Measurements from ENCODE around the gene PDE3A.

Gene PDE3A

GRCh38 chr12:20463913-20464524 is 95.7 kb downstream of the PDE3A start:
- no peak for DNase-seq

- no peak for DNase-seq
These were observed 101.0 kb downstream of the PDE3A start for GRCh38 chr12:20469300-20469699.

GRCh38 chr12:20469756-20470155 is 101.4 kb downstream of the PDE3A start:
- DNase-seq = no peak

GRCh38 chr12:20472102-20472782 is 103.9 kb downstream of the PDE3A start:
- no peak for DNase-seq

- DNase-seq = no peak
These were observed 104.8 kb downstream of the PDE3A start for GRCh38 chr12:20473133-20473532.

GRCh38 chr12:20474016-20474415 is 105.7 kb downstream of the PDE3A start:
- no peak for DNase-seq

- DNase-seq = no peak
These were observed 106.1 kb downstream of the PDE3A start for GRCh38 chr12:20474443-20474842.

GRCh38 chr12:20475542-20475941 is 107.2 kb downstream of the PDE3A start:
- DNase-seq = no peak

- no peak for DNase-seq
These were observed 108.2 kb downstream of the PDE3A start for GRCh38 chr12:20476551-20476950.

- DNase-seq = no peak
These were observed 108.9 kb downstream of the PDE3A start for GRCh38 chr12:20477255-20477654.

- no peak for DNase-seq
These were observed 109.3 kb downstream of the PDE3A start for GRCh38 chr12:20477672-20478071.

GRCh38 chr12:20482491-20483054 is 114.2 kb downstream of the PDE3A start:
- DNase-seq = no peak

GRCh38 chr12:20483776-20484175 is 115.4 kb downstream of the PDE3A start:
- no peak for DNase-seq

- no peak for DNase-seq
These were observed 117.9 kb downstream of the PDE3A start for GRCh38 chr12:20486233-20486632.

- DNase-seq = no peak
These were observed 119.2 kb downstream of the PDE3A start for GRCh38 chr12:20487519-20487918.

GRCh38 chr12:20489645-20490044 is 121.3 kb downstream of the PDE3A start:
- DNase-seq = no peak

- DNase-seq = no peak
These were observed 121.9 kb downstream of the PDE3A start for GRCh38 chr12:20490213-20490612.

GRCh38 chr12:20491290-20491689 is 123.0 kb downstream of the PDE3A start:
- DNase-seq = no peak

- DNase-seq = no peak
These were observed 124.0 kb downstream of the PDE3A start for GRCh38 chr12:20492251-20492760.

- DNase-seq = no peak
These were observed 125.6 kb downstream of the PDE3A start for GRCh38 chr12:20493934-20494333.

- DNase-seq = no peak
These were observed 126.5 kb downstream of the PDE3A start for GRCh38 chr12:20494851-20495250.

- DNase-seq = no peak
These were observed 127.7 kb downstream of the PDE3A start for GRCh38 chr12:20495997-20496396.

- no peak for DNase-seq
These were observed 129.4 kb downstream of the PDE3A start for GRCh38 chr12:20497707-20498106.

GRCh38 chr12:20501958-20502357 is 133.6 kb downstream of the PDE3A start:
- no peak for DNase-seq

Data from activated naive CD4-positive, alpha-beta T cell (primary cell).